Retina (tissue), 1 donor: ENCODE results near the gene GSTT2.
"Not testable (repeated sequence)": the region's sequence is repeated elsewhere in the genome, so short reads cannot be mapped to it uniquely, and the experiment has no call there.

Experiments
- DNase-seq: peaks from one replicate; pipeline ENCODE4 v3.0.0-alpha.2; 2016

Gene GSTT2

GRCh38 chr22:23979557-23980240 is at the start of gene GSTT2:
Gene GSTT2, plus strand, starts transcription at chr22:23980134.
- not testable (repeated sequence) for DNase-seq

DNA sequence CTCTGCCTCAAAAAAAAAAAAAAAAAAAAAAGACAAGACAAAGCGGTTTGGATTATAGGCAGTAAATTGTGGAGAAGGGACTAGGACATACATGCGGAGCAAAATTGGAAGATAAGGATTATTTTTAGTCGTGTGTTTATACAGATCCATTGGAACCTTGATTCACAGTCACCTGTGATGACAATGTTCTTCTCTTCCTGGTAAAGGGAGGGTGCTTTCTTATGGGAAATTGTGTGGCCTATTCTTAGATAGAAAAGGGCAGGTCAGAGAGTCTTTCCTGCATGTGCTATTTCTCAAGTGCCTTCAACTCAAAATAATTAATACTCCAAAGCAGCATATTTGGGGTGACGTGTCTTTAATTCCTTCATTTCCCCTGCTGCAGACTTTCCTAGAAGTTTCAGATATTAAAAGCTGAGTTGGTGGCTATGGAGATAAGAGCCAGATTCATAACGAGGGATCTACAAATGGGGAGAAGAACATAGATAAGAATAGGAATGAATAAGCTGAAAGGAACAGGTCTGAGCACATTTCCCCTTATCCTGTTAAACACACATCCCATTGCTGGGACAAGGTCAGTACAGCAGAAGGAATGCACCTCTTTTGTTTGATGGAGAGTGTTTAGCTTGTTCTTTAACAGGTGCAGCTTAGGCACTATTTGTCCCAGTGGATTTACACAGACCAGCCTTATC is 41.5 kb upstream of the GSTT2 start:
- DNase-seq: no peak

- no peak for DNase-seq
Observed at GRCh38 chr22:23939017-23939357, 40.9 kb upstream of the GSTT2 start.

GRCh38 chr22:23940166-23940565 is 39.8 kb upstream of the GSTT2 start:
- DNase-seq: not testable (repeated sequence)

DNA sequence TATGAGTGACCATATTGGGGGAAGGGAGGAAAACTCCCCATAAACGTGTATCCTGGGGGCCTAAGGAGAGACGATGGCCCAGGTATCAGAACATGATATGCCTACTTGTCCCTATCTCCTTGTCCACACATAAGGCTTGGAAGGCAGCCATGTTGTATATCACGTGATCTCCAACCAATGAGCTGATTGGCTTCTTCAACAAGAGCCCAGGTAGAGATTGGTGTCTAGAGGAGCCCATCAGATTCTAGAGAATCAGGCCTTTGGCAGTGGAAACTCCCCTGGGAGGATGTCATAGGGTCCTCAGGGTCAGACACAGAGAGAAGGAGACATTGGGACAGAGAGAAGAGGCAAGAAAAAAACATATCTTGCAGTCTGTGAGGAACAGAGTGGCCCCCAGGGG is 32.5 kb upstream of the GSTT2 start:
- not testable (repeated sequence) for DNase-seq

GRCh38 chr22:23949764-23950163 is 30.2 kb upstream of the GSTT2 start:
- DNase-seq: not testable (repeated sequence)

- not testable (repeated sequence) for DNase-seq
Observed at GRCh38 chr22:23951383-23951782, 28.6 kb upstream of the GSTT2 start.

DNA sequence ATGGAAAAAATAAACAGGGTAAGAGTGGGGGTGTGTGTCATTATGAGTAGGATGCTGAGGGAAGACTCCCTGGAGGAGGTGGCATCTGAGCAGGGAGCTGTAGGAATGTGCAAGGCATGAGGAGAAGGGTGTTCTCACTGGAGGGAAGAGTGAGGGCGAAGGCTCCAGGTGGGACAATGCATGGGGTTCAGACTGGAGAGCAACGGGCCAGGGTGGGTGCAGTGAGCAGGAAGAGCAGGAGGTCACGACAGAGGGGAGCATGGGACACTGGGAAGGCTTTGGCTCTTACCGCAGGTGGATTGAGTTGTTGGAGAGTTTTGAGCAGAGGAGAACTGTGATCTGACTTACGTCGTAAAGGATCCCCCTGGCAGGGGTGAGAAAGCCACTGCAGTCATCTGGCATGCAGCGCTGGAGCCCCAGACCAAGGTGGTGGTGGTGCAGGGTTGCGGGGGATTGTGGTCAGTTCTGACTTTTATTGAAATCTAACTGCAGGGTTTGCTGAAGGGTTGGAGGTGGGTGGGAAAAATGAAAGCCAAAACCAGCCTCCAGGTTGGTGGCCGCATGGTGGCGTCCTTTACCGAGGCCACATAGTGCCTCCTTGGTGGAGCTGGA is 27.0 kb upstream of the GSTT2 start:
- not testable (repeated sequence) for DNase-seq

- DNase-seq: not testable (repeated sequence)
Observed at GRCh38 chr22:23953485-23953884, 26.4 kb upstream of the GSTT2 start.

- DNase-seq: not testable (repeated sequence)
Observed at GRCh38 chr22:23954193-23954990, 25.5 kb upstream of the GSTT2 start.

DNA sequence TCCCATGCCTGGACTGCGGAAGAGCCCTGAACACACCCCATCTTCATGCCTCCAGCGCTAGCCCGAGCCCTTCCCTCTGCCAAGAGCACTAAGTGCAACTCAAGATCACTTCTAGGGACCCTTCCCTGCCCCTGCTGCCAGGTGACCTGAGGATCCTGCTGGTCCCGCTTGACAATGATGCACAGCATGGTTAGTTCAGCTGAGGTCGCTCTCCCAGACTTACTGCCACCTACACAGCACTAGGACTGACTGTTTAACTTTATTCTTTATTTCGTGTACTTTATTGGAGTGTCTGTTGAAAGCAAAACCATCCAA is 25.0 kb upstream of the GSTT2 start:
- DNase-seq: not testable (repeated sequence)

- not testable (repeated sequence) for DNase-seq
Observed at GRCh38 chr22:23955886-23956285, 24.0 kb upstream of the GSTT2 start.

- DNase-seq: peak; percentile 76
Observed at GRCh38 chr22:23956301-23956900, 23.5 kb upstream of the GSTT2 start.

DNA sequence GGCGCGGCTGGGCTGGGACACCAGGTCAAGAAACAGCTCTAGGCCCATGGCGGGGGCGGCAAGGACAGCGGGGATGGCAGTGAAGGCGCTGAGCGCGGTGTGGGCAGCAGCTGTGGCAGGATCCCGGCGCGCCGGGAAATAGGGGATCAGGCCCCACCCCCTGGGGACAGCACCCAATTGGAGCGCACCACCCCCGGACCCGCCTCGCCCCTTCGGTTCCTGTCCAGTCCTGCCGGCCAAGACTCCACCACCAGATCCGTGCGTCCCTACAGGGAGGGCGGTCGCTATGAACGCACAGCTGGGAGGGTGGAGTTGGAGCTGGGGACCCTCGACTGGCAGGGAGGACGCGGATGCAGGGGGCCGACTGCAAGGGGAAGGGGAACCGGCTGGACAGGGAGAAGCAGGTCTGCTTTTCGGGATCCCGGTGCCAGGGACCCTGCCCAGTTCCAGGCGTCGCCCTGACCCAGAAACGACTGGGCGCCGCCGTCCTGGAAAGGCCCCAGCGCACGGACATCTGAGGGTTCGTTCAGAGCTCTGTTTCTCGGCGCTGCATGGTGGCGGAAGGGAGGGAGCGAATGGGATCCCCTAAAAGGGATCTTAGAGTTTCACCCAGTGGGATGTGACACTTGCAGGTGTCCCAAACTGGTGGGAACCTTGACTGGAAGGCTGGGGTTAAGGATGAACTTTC is 18.7 kb upstream of the GSTT2 start, which contains the start of gene GSTT2B:
Gene GSTT2B, minus strand, starts transcription at position 112 of the 688 bp plus-strand sequence. Its CDS starts 64 bp downstream, at position 48.
- DNase-seq: not testable (repeated sequence)

GRCh38 chr22:23966094-23966493 is 13.8 kb upstream of the GSTT2 start:
- not testable (repeated sequence) for DNase-seq

DNA sequence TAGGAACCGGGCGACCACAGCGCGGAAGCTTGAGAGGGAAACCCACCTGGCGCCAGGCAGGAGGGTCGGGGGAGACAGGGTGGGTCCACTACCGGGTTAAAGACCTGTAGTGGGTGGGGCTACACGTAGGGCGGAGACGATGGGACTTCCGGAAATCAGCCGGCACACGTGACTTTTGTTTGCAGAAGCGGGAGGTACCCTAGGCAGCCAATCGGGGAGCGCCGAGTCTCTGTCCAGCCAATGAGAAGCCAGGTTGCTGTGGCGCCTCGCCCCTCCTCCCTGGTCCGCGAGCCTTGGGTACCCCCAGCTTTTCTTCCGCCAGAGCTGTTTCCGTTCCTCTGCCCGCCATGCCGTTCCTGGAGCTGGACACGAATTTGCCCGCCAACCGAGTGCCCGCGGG is 13.4 kb upstream of the GSTT2 start, which contains the start of gene DDTL:
Gene DDTL, plus strand, starts transcription at position 321 of the 400 bp plus-strand sequence. Its CDS starts 27 bp downstream, at position 348.
- DNase-seq: not testable (repeated sequence)

DNA sequence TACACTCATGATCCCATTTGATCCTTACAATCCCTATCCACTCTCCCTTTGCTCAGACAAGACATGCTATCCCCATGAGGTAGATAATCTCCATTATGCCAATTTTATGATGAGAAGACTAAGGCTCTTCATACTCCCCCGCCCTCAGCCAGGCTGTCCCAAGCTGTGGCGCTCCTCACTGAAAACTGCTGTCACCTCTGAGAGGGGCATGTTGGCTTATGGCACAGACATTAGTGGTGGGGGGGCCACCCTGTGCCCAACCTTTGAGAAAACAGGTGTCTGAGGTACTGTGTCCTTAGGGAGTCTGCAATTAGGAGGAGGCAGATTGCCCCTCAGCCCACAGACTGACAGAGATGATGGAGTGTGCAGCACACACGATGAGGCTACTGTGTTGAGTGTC is 10.9 kb upstream of the GSTT2 start:
- no peak for DNase-seq

DNA sequence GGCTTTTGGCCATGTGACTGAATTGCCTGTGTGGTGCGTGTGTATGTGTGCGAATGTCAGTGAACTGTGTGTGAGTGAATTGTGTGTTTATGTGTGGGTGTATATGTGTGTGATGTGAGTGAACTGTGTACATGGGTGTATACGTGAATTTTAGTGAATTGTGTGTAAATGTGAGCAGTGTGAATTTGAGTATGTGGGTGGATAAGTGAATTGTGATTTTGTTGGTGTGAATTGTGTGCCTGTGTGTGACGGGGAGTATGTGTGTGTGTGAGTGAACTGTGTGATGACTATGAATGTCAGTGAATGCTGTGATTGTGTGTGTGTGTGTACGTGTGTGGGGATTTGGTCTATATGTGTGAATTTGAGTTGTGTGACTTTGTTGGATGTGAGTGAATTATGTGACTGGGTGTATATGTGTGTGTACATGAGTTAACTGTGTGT is 9.7 kb upstream of the GSTT2 start:
- no peak for DNase-seq

- no peak for DNase-seq
Observed at GRCh38 chr22:23970816-23971486, 9.0 kb upstream of the GSTT2 start.

GRCh38 chr22:23971927-23972326 is 8.0 kb upstream of the GSTT2 start:
- DNase-seq: not testable (repeated sequence)

- not testable (repeated sequence) for DNase-seq
Observed at GRCh38 chr22:23974345-23974744, 5.6 kb upstream of the GSTT2 start, which contains the start of gene DDT. Gene DDT, minus strand, starts transcription at chr22:23974441. Its CDS starts 27 bp downstream, at chr22:23974414.
